Measurements from ENCODE around the gene KIF6. TPM values are rescaled to one million over a fixed set of nuclear protein-coding genes. Genes with fewer than 3 reads are reported as not detected.
"Not testable (repeated sequence)": the region's sequence is repeated elsewhere in the genome, so short reads cannot be mapped to it uniquely, and the experiment has no call there.

The KIF6 gene
- total RNA-seq, 1 donor from 2014 or later = 0.43 TPM

- Histone ChIP-seq H3K27ac (no peak overlapping the region), H3K4me1 (no peaks in the 10 kb centered on the region), H3K4me3 (no peak overlapping the region), H3K9me3 (no peaks in the 10 kb centered on the region), H3K27me3 (no peaks in the 10 kb centered on the region), H3K36me3 (no peaks in the 10 kb centered on the region)
- no peak for TF ChIP-seq CTCF (IDR thresholded peaks at IDR 0.05)
- DNase-seq (ENCODE audit: low spot score in 2 of 2) = no peak
- intact Hi-C loops (cut with DNase I) = no loop called here
Measured at GRCh38 chr6:39518221-39518620, 207.0 kb downstream of the KIF6 start.

- no peak overlapping the region for H3K27ac ChIP-seq
- no peak for DNase-seq (ENCODE audit: low spot score in 2 of 2)
- no peak overlapping the region for H3K4me3 ChIP-seq
- H3K27me3 ChIP-seq = no peaks in the 10 kb centered on the region
- intact Hi-C loops (cut with DNase I) = no loop called here
- no peaks in the 10 kb centered on the region for H3K36me3 ChIP-seq
- no peaks in the 10 kb centered on the region for H3K4me1 ChIP-seq
- no peak for TF ChIP-seq CTCF (IDR thresholded peaks at IDR 0.05)
- no peaks in the 10 kb centered on the region for H3K9me3 ChIP-seq
Measured at GRCh38 chr6:39517756-39518155, 207.5 kb downstream of the KIF6 start.

GRCh38 chr6:39516471-39516870, 208.7 kb downstream of the KIF6 start:
- H3K4me3 ChIP-seq = no peak overlapping the region
- intact Hi-C loops (cut with DNase I) = no loop called here
- DNase-seq (ENCODE audit: low spot score in 2 of 2) = no peak
- H3K4me1 ChIP-seq = no peaks in the 10 kb centered on the region
- no peaks in the 10 kb centered on the region for H3K27me3 ChIP-seq
- H3K9me3 ChIP-seq = no peaks in the 10 kb centered on the region
- no peaks in the 10 kb centered on the region for H3K36me3 ChIP-seq
- H3K27ac ChIP-seq = no peak overlapping the region
- TF ChIP-seq CTCF (IDR thresholded peaks at IDR 0.05) = no peak

- H3K4me3 ChIP-seq = no peak overlapping the region
- no peak for TF ChIP-seq CTCF (IDR thresholded peaks at IDR 0.05)
- H3K36me3 ChIP-seq = no peaks in the 10 kb centered on the region
- DNase-seq (ENCODE audit: low spot score in 2 of 2) = no peak
- no peak overlapping the region for H3K27ac ChIP-seq
- H3K4me1 ChIP-seq = no peaks in the 10 kb centered on the region
- H3K27me3 ChIP-seq = no peaks in the 10 kb centered on the region
- H3K9me3 ChIP-seq = no peaks in the 10 kb centered on the region
- intact Hi-C loops (cut with DNase I) = no loop called here
Measured at GRCh38 chr6:39515471-39515870, 209.7 kb downstream of the KIF6 start.

GRCh38 chr6:39515006-39515405, 210.2 kb downstream of the KIF6 start:
- Histone ChIP-seq H3K4me3 (no peak overlapping the region), H3K36me3 (no peaks in the 10 kb centered on the region), H3K4me1 (no peaks in the 10 kb centered on the region), H3K27me3 (no peaks in the 10 kb centered on the region), H3K27ac (no peak overlapping the region), H3K9me3 (no peaks in the 10 kb centered on the region)
- no peak for TF ChIP-seq CTCF (IDR thresholded peaks at IDR 0.05)
- no peak for DNase-seq (ENCODE audit: low spot score in 2 of 2)
- intact Hi-C loops (cut with DNase I) = no loop called here

- H3K4me1 ChIP-seq; DNase-seq (ENCODE audit: low spot score in 2 of 2); H3K9me3 ChIP-seq; H3K27me3 ChIP-seq; intact Hi-C loops (cut with DNase I); H3K27ac ChIP-seq; H3K36me3 ChIP-seq; H3K4me3 ChIP-seq: not testable (repeated sequence)
Measured at GRCh38 chr6:39509831-39510230, 215.4 kb downstream of the KIF6 start.

Data from ascending aorta (tissue), 2 donors.